ENCODE data around the gene AKAP17A. TPM values are rescaled to one million over a fixed set of nuclear protein-coding genes. Genes with fewer than 3 reads are reported as not detected.
"Not testable (repeated sequence)": the region's sequence is repeated elsewhere in the genome, so short reads cannot be mapped to it uniquely, and the experiment has no call there.

The AKAP17A gene
- total and polyA plus RNA-seq, 2 of the 8 experiments (the other 6 are each of a cell fraction or from before 2014, with no cell fraction given), result 14.0 to 41.2 TPM

DNA sequence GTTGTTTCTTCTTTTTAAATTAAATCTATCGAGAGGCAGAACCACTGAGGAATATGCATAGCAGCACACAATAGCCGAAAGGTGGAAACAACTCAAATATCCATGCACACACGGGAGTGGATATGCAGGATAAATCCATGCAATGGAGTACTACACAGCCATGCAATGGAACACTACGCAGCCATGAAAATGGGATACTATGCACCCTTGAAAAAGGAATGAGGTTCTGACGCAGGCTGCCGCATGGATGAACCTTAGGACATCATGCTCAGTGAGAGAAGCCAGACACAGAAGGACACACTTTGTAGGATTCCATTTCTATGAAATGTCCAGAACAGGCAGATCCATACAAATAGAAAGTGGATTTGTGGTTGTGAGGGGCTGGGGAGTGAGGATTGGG lies 36.0 kb upstream of the AKAP17A start:
- H3K79me2 ChIP-seq (ENCODE audit: control insufficient read depth in 1 of 2, insufficient read depth in 2 of 2, low read length in 2 of 2), result no peaks in the 10 kb centered on the region
- H2BK120ac ChIP-seq (replicated peaks; ENCODE audit: low read depth, low read length), result no peak overlapping the region

DNA sequence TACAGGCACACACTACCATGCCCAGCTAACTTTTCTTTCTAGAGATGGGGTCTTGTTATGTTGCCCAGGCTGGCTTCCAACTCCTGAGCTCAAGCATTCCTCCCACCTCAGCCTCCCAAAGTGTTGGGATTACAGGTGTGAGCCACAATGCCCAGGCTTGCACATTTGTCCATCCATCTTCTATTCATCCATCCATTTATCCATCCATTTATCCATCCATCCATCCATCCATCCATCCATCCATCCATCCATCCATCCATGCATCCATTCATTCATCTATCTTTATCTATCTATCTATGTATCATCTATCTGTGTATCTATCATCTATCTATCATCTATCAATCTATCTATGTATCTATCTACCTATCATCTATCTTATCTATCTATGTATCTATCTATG lies 34.0 kb upstream of the AKAP17A start:
- H2BK120ac ChIP-seq (replicated peaks; ENCODE audit: low read depth, low read length); H3K36me3 ChIP-seq (ENCODE audit: control insufficient read depth in 2 of 4, insufficient read depth in 4 of 4, low read length in 3 of 4); CTCF ChIA-PET (ENCODE audit: partially characterized antibody); H3K27me3 ChIP-seq (replicated peaks in 1 of 4; ENCODE audit: control insufficient read depth in 3 of 4, extremely low read depth in 1 of 4, insufficient read depth in 3 of 4, low read length in 3 of 4); H3K27ac ChIP-seq (ENCODE audit: low read depth, low read length); H3K4me2 ChIP-seq (ENCODE audit: insufficient read depth in 1 of 2, low read depth in 2 of 2, low read length in 2 of 2); H4K5ac ChIP-seq (ENCODE audit: insufficient read length, low read depth, low read length); H4K91ac ChIP-seq (replicated peaks; ENCODE audit: insufficient read length, low read length); H3K23me2 ChIP-seq (ENCODE audit: low read depth, low read length); H2BK5ac ChIP-seq (ENCODE audit: low read depth, low read length); H3K9ac ChIP-seq (replicated peaks in 1 of 4; ENCODE audit: extremely low read depth in 1 of 4, low read depth in 3 of 4, low read length in 3 of 4); H4K8ac ChIP-seq (ENCODE audit: extremely low read depth, insufficient read depth, low read length); H2BK12ac ChIP-seq (ENCODE audit: low read depth, low read length); H3K4me3 ChIP-seq (ENCODE audit: extremely low read depth in 1 of 4, insufficient read depth in 2 of 4, low read depth in 3 of 4, low read length in 4 of 4); H2BK20ac ChIP-seq (ENCODE audit: low read length); H3K79me1 ChIP-seq (ENCODE audit: low read depth, low read length); H4K20me1 ChIP-seq (replicated peaks in 1 of 2; ENCODE audit: control insufficient read depth in 1 of 2, insufficient read depth in 2 of 2, low read length in 2 of 2); H3K18ac ChIP-seq (ENCODE audit: extremely low read depth, low read length); H3K4ac ChIP-seq (replicated peaks; ENCODE audit: insufficient read length, low read depth, low read length); H3K14ac ChIP-seq (ENCODE audit: insufficient read length); H3K23ac ChIP-seq (ENCODE audit: insufficient read length); H2AK5ac ChIP-seq (ENCODE audit: low read depth, low read length); H3K56ac ChIP-seq (replicated peaks; ENCODE audit: insufficient read length, low read depth, low read length); H3K79me2 ChIP-seq (ENCODE audit: control insufficient read depth in 1 of 2, insufficient read depth in 2 of 2, low read length in 2 of 2); H2BK15ac ChIP-seq (ENCODE audit: low read length); POLR2A ChIA-PET (ENCODE audit: partially characterized antibody); H2AFZ ChIP-seq (ENCODE audit: low read length); FAIRE-seq; H3K4me1 ChIP-seq (replicated peaks in 1 of 4; ENCODE audit: control insufficient read depth in 3 of 4, insufficient read depth in 4 of 4, low read length in 3 of 4); H3K9me3 ChIP-seq (ENCODE audit: insufficient read depth in 2 of 2, low read depth in 1 of 2, low read length in 1 of 2): not testable (repeated sequence)
- DNase-seq (ENCODE audit: low read depth in 1 of 2, low spot score in 2 of 2), result peak in 1 of 2 experiments; percentile 13

More for the DNA sequence above, 36.0 kb upstream of the AKAP17A start:
- no peak for TF ChIP-seq BRCA1 (IDR thresholded peaks at IDR 0.05; ENCODE audit: low read depth, low read length)
- TF ChIP-seq KDM1A (IDR thresholded peaks at IDR 0.05; ENCODE audit: borderline replicate concordance, low read length), result peak; percentile 97
- peak in 1 of 2 experiments; percentile 79; a peak in 1 of 4 replicates for TF ChIP-seq HDAC2 (IDR thresholded peaks at IDR 0.05; ENCODE audit: borderline replicate concordance in 1 of 2, low read depth in 2 of 2, low read length in 2 of 2)
- TF ChIP-seq SIN3A (conservative IDR thresholded peaks at IDR 0.05 in 1 of 2, IDR thresholded peaks at IDR 0.05 in 1 of 2; ENCODE audit: low read depth in 1 of 2, low read length in 2 of 2), result no peak
- H3K79me1 ChIP-seq (ENCODE audit: low read depth, low read length), result no peaks in the 10 kb centered on the region
- H3K4me1 ChIP-seq (replicated peaks in 1 of 4; ENCODE audit: control insufficient read depth in 3 of 4, insufficient read depth in 4 of 4, low read length in 3 of 4), result no peaks in the 10 kb centered on the region
- no peak overlapping the region for H3K9ac ChIP-seq (replicated peaks in 1 of 4; ENCODE audit: extremely low read depth in 1 of 4, low read depth in 3 of 4, low read length in 3 of 4)
- no peak overlapping the region for H3K14ac ChIP-seq (ENCODE audit: insufficient read length)
- no peak overlapping the region for H2BK20ac ChIP-seq (ENCODE audit: low read length)
- no peaks in the 10 kb centered on the region for H4K20me1 ChIP-seq (replicated peaks in 1 of 2; ENCODE audit: control insufficient read depth in 1 of 2, insufficient read depth in 2 of 2, low read length in 2 of 2)
- H3K27me3 ChIP-seq (replicated peaks in 1 of 4; ENCODE audit: control insufficient read depth in 3 of 4, extremely low read depth in 1 of 4, insufficient read depth in 3 of 4, low read length in 3 of 4), result peaks cover 0 to 2% (median 0%) of the 10 kb centered on the region in 4 experiments; a peak in 1 of 7 replicates
- H3K23ac ChIP-seq (ENCODE audit: insufficient read length), result no peak overlapping the region
- no peak overlapping the region for H2BK12ac ChIP-seq (ENCODE audit: low read depth, low read length)
- no peak overlapping the region for H4K5ac ChIP-seq (ENCODE audit: insufficient read length, low read depth, low read length)
- H2AK5ac ChIP-seq (ENCODE audit: low read depth, low read length), result no peak overlapping the region
- peaks cover 0 to 3% of the 10 kb centered on the region in 2 experiments; a peak in 1 of 4 replicates for H3K9me3 ChIP-seq (ENCODE audit: insufficient read depth in 2 of 2, low read depth in 1 of 2, low read length in 1 of 2)
- H3K36me3 ChIP-seq (ENCODE audit: control insufficient read depth in 2 of 4, insufficient read depth in 4 of 4, low read length in 3 of 4), result no peaks in the 10 kb centered on the region
- H2AFZ ChIP-seq (ENCODE audit: low read length), result no peak overlapping the region
- DNase-seq (ENCODE audit: low read depth in 1 of 2, low spot score in 2 of 2) (no peak), FAIRE-seq (no peak)
- no peak overlapping the region for H3K4ac ChIP-seq (replicated peaks; ENCODE audit: insufficient read length, low read depth, low read length)
- WGBS, 2 experiments (ENCODE audit: extremely low coverage in 1 of 2, insufficient coverage in 1 of 2, insufficient read length in 1 of 2, insufficient replicate concordance in 2 of 2, low coverage in 1 of 2, low lambda C conversion rate in 2 of 2, missing lambda C conversion rate in 1 of 2), result 87% methylated on average over 6 of the region's 6 CpGs; no CpG with 5 or more reads in 1 of the 2 experiments
- no peak overlapping the region for H2BK5ac ChIP-seq (ENCODE audit: low read depth, low read length)
- H3K18ac ChIP-seq (ENCODE audit: extremely low read depth, low read length), result no peak overlapping the region
- H4K91ac ChIP-seq (replicated peaks; ENCODE audit: insufficient read length, low read length), result no peak overlapping the region
- no peak overlapping the region for H4K8ac ChIP-seq (ENCODE audit: extremely low read depth, insufficient read depth, low read length)
- no peak overlapping the region for H3K27ac ChIP-seq (ENCODE audit: low read depth, low read length)
- no peak overlapping the region for H3K4me2 ChIP-seq (ENCODE audit: insufficient read depth in 1 of 2, low read depth in 2 of 2, low read length in 2 of 2)
- no peak overlapping the region for H3K56ac ChIP-seq (replicated peaks; ENCODE audit: insufficient read length, low read depth, low read length)
- H2BK15ac ChIP-seq (ENCODE audit: low read length), result no peak overlapping the region
- ChIA-PET CTCF (ENCODE audit: partially characterized antibody) (no interaction called here), POLR2A (ENCODE audit: partially characterized antibody) (no interaction called here)
- H3K4me3 ChIP-seq (ENCODE audit: extremely low read depth in 1 of 4, insufficient read depth in 2 of 4, low read depth in 3 of 4, low read length in 4 of 4), result no peak overlapping the region
- peaks cover 2% of the 10 kb centered on the region; the same call in 1 of the 2 replicates for H3K23me2 ChIP-seq (ENCODE audit: low read depth, low read length)

Data from H1 (cell line).